HFFc6 (cell line): ENCODE results near the gene PTRHD1. TPM values are rescaled to one million over a fixed set of nuclear protein-coding genes. Genes with fewer than 3 reads are reported as not detected.

Source experiments
- DNase-seq: peaks from one replicate; pipeline ENCODE4 v3.0.0-alpha.2; 2018
- H3K27ac Mint-ChIP-seq: 2 replicates; pipeline ENCODE4 v1.8.0; 2020; ENCODE audit warnings: mild to moderate bottlenecking, mixed read lengths
- H3K27me3 Mint-ChIP-seq: 2 replicates; pipeline ENCODE4 v1.8.0; 2021; ENCODE audit warnings: mild to moderate bottlenecking, moderate library complexity, mixed read lengths; ENCODE audit not compliant: insufficient read depth
- H3K36me3 Mint-ChIP-seq: 2 replicates; pipeline ENCODE4 v1.8.0; 2021; ENCODE audit warnings: low read depth, mixed read lengths
- H3K4me1 Mint-ChIP-seq: 2 replicates; pipeline ENCODE4 v1.8.0; 2020; ENCODE audit warnings: low read depth, mixed read lengths
- H3K4me3 Mint-ChIP-seq: 2 replicates; pipeline ENCODE4 v1.8.0; 2020; ENCODE audit warnings: mild to moderate bottlenecking, moderate library complexity, mixed read lengths
- H3K9me3 Mint-ChIP-seq: 2 replicates; pipeline ENCODE4 v1.8.0; 2020; ENCODE audit warnings: mild to moderate bottlenecking, mixed read lengths
- total RNA-seq, 6 experiments: library from RNA; stranded (reverse); fragmentation: NEBNext Ultra II Directional; extraction: Animal tissue kit (Norgen Biotek cat#: 25700); gene quantifications; 2 replicates in 1 of 6; 3 replicates in 5 of 6; pipeline ENCODE4 v1.2.3, GENCODE V29; 2021
- TF ChIP-seq, protein P1 (sequence below): fragments of 200-600 bp; sonication (generic); IDR thresholded peaks from 2 replicates; pipeline ENCODE4 v1.5.0; 2021; ENCODE audit warnings: antibody characterized with exemption, mild to moderate bottlenecking

PTRHD1 gene
- total RNA-seq, 6 experiments from 2014 or later = 29.4 to 44.4 (median 35.0) TPM

DNA sequence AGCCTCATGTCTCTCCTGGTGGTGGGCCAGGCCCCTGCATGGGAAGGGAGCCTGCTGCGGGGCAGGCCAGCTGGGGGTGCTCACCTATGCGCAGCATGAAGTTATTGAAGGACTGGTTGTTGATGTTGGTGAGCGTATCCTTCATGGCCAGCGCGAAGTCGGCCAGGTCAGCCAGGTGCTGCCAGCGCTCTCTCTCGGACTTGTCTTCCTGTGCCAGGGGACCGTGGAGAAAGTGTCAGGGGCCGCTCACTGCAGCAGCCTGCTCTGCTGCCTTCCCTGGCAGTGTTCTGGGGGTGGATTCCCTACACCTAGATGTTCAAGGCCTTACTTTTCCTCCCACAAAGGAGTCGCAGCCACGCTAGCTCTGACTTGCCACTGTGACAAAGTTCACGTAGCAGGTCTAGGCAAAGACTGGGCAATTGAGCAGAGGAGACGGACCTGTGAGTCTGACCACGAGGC, 28.3 kb upstream of the PTRHD1 start:
- Mint-ChIP-seq H3K27me3 (peaks cover 4% of the 10 kb centered on the region), H3K4me3 (no peak overlapping the region), H3K4me1 (peaks cover 38% of the 10 kb centered on the region), H3K36me3 (peaks cover 21% of the 10 kb centered on the region), H3K9me3 (no peaks in the 10 kb centered on the region), H3K27ac (peak overlapping the region; percentile 24; the same call in 1 of the 2 replicates)
- TF ChIP-seq, protein P1, sequence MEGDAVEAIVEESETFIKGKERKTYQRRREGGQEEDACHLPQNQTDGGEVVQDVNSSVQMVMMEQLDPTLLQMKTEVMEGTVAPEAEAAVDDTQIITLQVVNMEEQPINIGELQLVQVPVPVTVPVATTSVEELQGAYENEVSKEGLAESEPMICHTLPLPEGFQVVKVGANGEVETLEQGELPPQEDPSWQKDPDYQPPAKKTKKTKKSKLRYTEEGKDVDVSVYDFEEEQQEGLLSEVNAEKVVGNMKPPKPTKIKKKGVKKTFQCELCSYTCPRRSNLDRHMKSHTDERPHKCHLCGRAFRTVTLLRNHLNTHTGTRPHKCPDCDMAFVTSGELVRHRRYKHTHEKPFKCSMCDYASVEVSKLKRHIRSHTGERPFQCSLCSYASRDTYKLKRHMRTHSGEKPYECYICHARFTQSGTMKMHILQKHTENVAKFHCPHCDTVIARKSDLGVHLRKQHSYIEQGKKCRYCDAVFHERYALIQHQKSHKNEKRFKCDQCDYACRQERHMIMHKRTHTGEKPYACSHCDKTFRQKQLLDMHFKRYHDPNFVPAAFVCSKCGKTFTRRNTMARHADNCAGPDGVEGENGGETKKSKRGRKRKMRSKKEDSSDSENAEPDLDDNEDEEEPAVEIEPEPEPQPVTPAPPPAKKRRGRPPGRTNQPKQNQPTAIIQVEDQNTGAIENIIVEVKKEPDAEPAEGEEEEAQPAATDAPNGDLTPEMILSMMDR = no peak
- DNase-seq = no peak

DNA sequence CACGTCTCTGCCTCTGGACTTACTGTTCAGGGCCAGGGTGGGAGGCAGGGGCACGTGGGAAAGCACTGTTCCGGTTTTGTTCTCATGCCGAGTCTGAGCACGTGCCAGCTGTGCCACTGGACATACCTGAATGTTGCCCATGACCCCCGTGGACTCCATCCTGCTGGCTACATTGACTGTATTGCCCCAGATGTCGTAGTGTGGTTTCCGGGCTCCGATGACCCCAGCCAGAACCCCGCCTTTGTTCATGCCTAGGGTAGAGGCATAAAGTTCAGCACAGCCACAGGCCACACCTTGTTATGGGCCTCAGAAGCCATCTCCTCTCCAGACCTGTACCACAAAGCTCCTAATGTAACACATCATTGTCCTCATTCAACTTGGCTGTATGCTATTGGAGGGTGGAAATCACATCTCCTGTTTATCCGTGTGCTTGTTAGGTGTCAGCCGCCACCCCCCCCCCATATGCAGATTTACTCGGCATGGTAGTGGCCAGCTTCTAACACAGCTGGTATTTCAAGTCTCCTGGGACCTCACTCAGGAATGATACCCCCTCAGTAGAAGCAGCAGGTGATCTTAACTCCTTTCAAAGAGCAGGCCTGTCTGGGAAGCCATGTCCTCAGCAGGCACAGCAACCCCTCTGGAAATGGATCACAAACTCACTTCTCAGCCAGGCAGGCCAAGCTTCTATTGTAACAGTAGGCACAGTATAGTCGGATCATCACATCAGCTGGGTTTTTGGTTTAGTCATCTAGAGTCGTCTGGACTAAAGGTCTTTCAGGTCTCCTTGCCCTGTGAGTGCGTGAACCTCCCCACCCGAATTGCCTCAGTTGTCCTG, 27.6 kb upstream of the PTRHD1 start:
- H3K4me3 Mint-ChIP-seq = no peak overlapping the region
- H3K4me1 Mint-ChIP-seq = peaks cover 38% of the 10 kb centered on the region
- H3K27me3 Mint-ChIP-seq = peaks cover 3% of the 10 kb centered on the region
- TF ChIP-seq, protein P1 = no peak
- no peaks in the 10 kb centered on the region for H3K9me3 Mint-ChIP-seq
- H3K36me3 Mint-ChIP-seq = peaks cover 28% of the 10 kb centered on the region
- no peak for DNase-seq
- H3K27ac Mint-ChIP-seq = peak overlapping the region; percentile 42; the same call in 1 of the 2 replicates

DNA sequence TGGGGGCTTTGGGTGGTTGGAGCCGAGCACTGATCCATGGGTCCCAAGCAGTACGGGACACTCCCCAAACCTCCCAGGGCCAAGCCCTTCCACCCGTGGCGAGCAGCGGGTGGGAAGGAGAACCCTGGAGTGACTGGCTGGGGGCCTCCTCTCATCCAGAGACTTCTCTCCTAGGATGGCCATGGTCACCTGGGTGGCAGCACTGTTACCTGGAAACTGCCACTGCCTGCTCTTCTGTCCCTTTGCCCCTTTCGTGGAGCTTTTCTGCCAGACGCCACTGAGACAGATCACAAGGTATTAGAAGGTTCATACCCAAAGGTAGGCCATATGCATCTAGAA, 27.0 kb upstream of the PTRHD1 start:
- Mint-ChIP-seq H3K36me3 (peaks cover 30% of the 10 kb centered on the region), H3K27ac (no peak overlapping the region), H3K27me3 (peaks cover 2% of the 10 kb centered on the region; the same call in 1 of the 2 replicates), H3K9me3 (no peaks in the 10 kb centered on the region), H3K4me3 (no peak overlapping the region), H3K4me1 (peaks cover 42% of the 10 kb centered on the region)
- DNase-seq = no peak
- TF ChIP-seq, protein P1 = no peak

DNA sequence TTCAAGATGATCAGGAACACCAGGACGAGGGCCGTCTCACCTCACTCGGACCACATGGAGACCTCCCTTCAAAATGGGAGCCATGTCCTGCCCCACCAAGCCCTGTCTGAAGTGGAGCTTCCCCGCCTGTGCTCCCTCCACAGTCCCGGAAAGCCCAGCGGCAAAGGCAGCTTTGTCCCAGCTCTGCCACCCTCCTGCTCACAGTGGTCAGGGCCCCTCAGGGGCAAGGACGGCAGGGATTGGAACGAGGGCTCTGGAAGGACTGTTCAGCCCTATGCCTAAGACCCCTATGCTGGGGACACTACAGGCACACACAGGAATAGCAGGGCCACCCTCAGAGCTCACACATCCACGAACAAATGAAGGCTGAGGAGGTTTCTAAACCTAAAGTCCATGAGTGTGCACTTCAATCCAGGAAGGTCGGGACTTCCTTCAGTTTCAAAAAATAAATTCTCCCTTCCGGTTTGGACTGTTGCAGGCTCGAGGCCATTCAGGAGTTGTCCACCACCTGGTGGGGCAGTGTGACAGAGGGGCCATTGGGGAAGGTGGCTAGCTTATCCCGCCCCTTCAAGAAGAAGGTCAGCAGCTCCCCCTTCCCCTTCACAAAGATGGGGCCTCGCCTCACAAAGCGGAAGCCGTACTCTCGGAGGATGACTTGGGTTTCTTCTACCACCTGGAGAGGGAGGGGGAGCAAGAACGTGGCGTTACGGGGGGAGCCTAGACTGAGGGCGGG, 26.4 kb upstream of the PTRHD1 start:
- Mint-ChIP-seq H3K4me3 (no peak overlapping the region), H3K27ac (no peak overlapping the region), H3K36me3 (peaks cover 30% of the 10 kb centered on the region)

DNA sequence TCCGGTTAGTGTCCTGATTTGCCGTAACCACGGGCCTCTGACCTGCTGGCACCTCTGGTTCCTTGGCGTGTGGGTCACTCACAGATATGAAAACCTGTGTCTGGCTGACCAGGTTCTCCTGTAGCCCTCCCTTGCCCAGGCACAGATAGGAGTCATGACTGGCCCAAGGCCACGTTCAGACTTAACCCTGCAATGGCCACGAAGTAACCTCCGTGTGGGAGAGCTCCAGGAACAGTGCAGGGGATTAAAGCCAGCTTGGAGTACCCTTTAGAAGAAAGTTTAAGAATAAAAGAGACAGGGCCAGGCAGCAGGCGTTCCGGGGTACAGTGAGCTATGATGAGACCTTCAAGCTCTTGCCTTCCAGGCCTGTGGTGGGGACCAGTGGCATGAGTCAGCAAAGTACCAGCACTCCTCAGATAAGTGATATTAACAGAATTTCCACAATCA, 25.6 kb upstream of the PTRHD1 start:
- Mint-ChIP-seq H3K27me3 (peaks cover 2% of the 10 kb centered on the region; the same call in 1 of the 2 replicates), H3K4me3 (no peak overlapping the region), H3K4me1 (peaks cover 54% of the 10 kb centered on the region), H3K9me3 (no peaks in the 10 kb centered on the region), H3K27ac (peak overlapping the region; percentile 91), H3K36me3 (peaks cover 34% of the 10 kb centered on the region)
- TF ChIP-seq, protein P1 = no peak
- peak; percentile 14 for DNase-seq

More for the DNA sequence above, 26.4 kb upstream of the PTRHD1 start:
- Mint-ChIP-seq H3K9me3 (no peaks in the 10 kb centered on the region), H3K27me3 (peaks cover 2% of the 10 kb centered on the region; the same call in 1 of the 2 replicates), H3K4me1 (peaks cover 45% of the 10 kb centered on the region)
- TF ChIP-seq, protein P1 = no peak
- no peak for DNase-seq
